GM12878 (cell line): ENCODE results near the gene ATAD3A. TPM values are rescaled to one million over a fixed set of nuclear protein-coding genes. Genes with fewer than 3 reads are reported as not detected.
A peak's percentile ranks its signal among the peaks of the same experiment; 100 is the strongest.

Experiments used
- ASH2L ChIP-seq: fragments of 300-600, 200-600 bp; sonication (generic); IDR thresholded peaks from 2 replicates; pipeline ENCODE4 v1.6.1; 2017; ENCODE audit warnings: low read depth, mild to moderate bottlenecking, borderline replicate concordance
- ATF3 ChIP-seq: IDR thresholded peaks from 2 replicates; pipeline ENCODE4 v1.6.1; 2011; ENCODE audit warnings: low read depth, mild to moderate bottlenecking, low read length, moderate library complexity, borderline replicate concordance; ENCODE audit errors: extremely low read depth
- CHD4 ChIP-seq: fragments of 200-600 bp; sonication (generic); IDR thresholded peaks from 2 replicates; pipeline ENCODE4 v1.6.1; 2016; ENCODE audit warnings: mild to moderate bottlenecking
- ELK1 ChIP-seq: IDR thresholded peaks from 2 replicates; pipeline ENCODE4 v1.6.1; 2012; ENCODE audit warnings: low read depth, low read length, improper control_type of control experiment
- FOXM1 ChIP-seq: IDR thresholded peaks from 2 replicates; pipeline ENCODE4 v1.6.1; 2012; ENCODE audit warnings: low read depth, mild to moderate bottlenecking, inconsistent platforms, low read length, moderate library complexity
- HDAC6 ChIP-seq: fragments of 200-600 bp; sonication (generic); IDR thresholded peaks from one replicate; pipeline ENCODE4 v1.8.0; 2017; ENCODE audit warnings: antibody characterized with exemption; ENCODE audit not compliant: unreplicated experiment
- KLF5 ChIP-seq: fragments of 450-650 bp; IDR thresholded peaks from 2 replicates; pipeline ENCODE4 v1.6.1; 2014; ENCODE audit warnings: mild to moderate bottlenecking; ENCODE audit not compliant: partially characterized antibody
- LARP7 ChIP-seq: fragments of 450-650 bp; IDR thresholded peaks from 2 replicates; pipeline ENCODE4 v1.6.1; 2017; ENCODE audit warnings: mild to moderate bottlenecking
- MAX ChIP-seq: IDR thresholded peaks from 2 replicates; pipeline ENCODE4 v1.6.1; 2012; ENCODE audit warnings: low read depth, low read length, improper control_type of control experiment
- MEF2A ChIP-seq: IDR thresholded peaks from 2 replicates; pipeline ENCODE4 v1.6.1; 2011; ENCODE audit warnings: low read depth, mild to moderate bottlenecking, low read length, moderate library complexity; ENCODE audit not compliant: insufficient read depth
- MXI1 ChIP-seq: fragments of 150-350 bp; IDR thresholded peaks from 2 replicates; pipeline ENCODE4 v1.6.1; 2011; ENCODE audit warnings: low read depth, mild to moderate bottlenecking, inconsistent platforms, low read length, improper control_type of control experiment
- NKRF ChIP-seq: fragments of 450-650 bp; conservative IDR thresholded peaks from 2 replicates; pipeline ENCODE4 v1.6.1; 2017; ENCODE audit warnings: mild to moderate bottlenecking, moderate library complexity
- NR2C1 ChIP-seq: fragments of 450-650 bp; IDR thresholded peaks from 2 replicates; pipeline ENCODE4 v1.6.1; 2017; ENCODE audit warnings: antibody characterized with exemption, mild to moderate bottlenecking, moderate library complexity
- POLR2AphosphoS5 ChIP-seq: IDR thresholded peaks from 2 replicates; pipeline ENCODE4 v1.6.1; 2011; ENCODE audit warnings: mild to moderate bottlenecking, low read length, inconsistent platforms
- REST ChIP-seq: IDR thresholded peaks from 2 replicates; pipeline ENCODE4 v1.6.1; 2012; ENCODE audit warnings: mild to moderate bottlenecking, low read depth, low read length
- SIN3A ChIP-seq: IDR thresholded peaks from 2 replicates; pipeline ENCODE4 v1.6.1; 2012; ENCODE audit warnings: low read depth, low read length, improper control_type of control experiment
- SREBF1 ChIP-seq: IDR thresholded peaks from 2 replicates; pipeline ENCODE4 v1.6.1; 2012; ENCODE audit warnings: mild to moderate bottlenecking, low read length
- STAT1 ChIP-seq: fragments of 450-650 bp; conservative IDR thresholded peaks from 2 replicates; pipeline ENCODE4 v1.6.1; 2014; ENCODE audit warnings: antibody characterized with exemption, mild to moderate bottlenecking
- SUPT20H ChIP-seq: IDR thresholded peaks from 2 replicates; pipeline ENCODE4 v1.6.1; 2011; ENCODE audit warnings: low read depth, mild to moderate bottlenecking, low read length, moderate library complexity, borderline replicate concordance; ENCODE audit not compliant: control insufficient read depth
- USF1 ChIP-seq: IDR thresholded peaks from 2 replicates; pipeline ENCODE4 v1.6.1; 2011; ENCODE audit warnings: borderline replicate concordance, low read depth, mild to moderate bottlenecking, moderate library complexity, mixed read lengths, low read length; ENCODE audit not compliant: insufficient read depth; ENCODE audit errors: extremely low read length
- WRNIP1 ChIP-seq: IDR thresholded peaks from 2 replicates; pipeline ENCODE4 v1.6.1; 2011; ENCODE audit warnings: low read depth, low read length, improper control_type of control experiment, borderline replicate concordance
- polyA plus RNA-seq, 11 experiments: library from polyadenylated mRNA; depleted of rRNA in 4 of 11; unstranded in 6 of 11; stranded (reverse) in 5 of 11; fragments of >200 nt; fragmentation: Nextera tagmentation in 4 of 11; fragmentation: Illumina TruSeq in 1 of 11; extraction: Ambion mirVana in 4 of 11; extraction: Trizol in 1 of 11; gene quantifications; 1 replicate in 1 of 11; 2 replicates in 10 of 11; pipeline versions ENCODE4 v1.2.1 to v1.2.3, GENCODE V29; 2011 to 2016; ENCODE audit warnings: inconsistent platforms in 2 of 11, missing spikeins in 2 of 11, low read depth in 1 of 11
- total RNA-seq, 4 experiments: library from RNA; depleted of rRNA in 3 of 4; stranded (reverse); fragments of >200 nt in 3 of 4; fragmentation: Illumina TruSeq in 1 of 4; extraction: Trizol in 1 of 4; gene quantifications; 2 replicates each; pipeline versions ENCODE4 v1.2.1 to v1.2.3, GENCODE V29; 2013 to 2021

Gene ATAD3A
- total and polyA plus RNA-seq, 10 of the 15 experiments (the other 5 are each of a cell fraction or from before 2014, with no cell fraction given), result 0.05 to 93.5 (median 38.9) TPM

- no peak for TF ChIP-seq USF1
- TF ChIP-seq HDAC6, result no peak
- TF ChIP-seq LARP7, result peak; percentile 92
- peak; percentile 96 for TF ChIP-seq ATF3
- no peak for TF ChIP-seq MEF2A
- no peak for TF ChIP-seq WRNIP1
- no peak; the same call in 1 of the 2 replicates for TF ChIP-seq SUPT20H
- no peak for TF ChIP-seq FOXM1
- TF ChIP-seq MAX, result peak; percentile 58; the same call in 1 of the 2 replicates
- TF ChIP-seq ELK1, result peak; percentile 79
- TF ChIP-seq REST, result 0 out of 2 replicates have a peak, but pooled peaks have one; percentile 26
- peak; percentile 80 for TF ChIP-seq STAT1
- TF ChIP-seq SIN3A, result peak; percentile 87
- TF ChIP-seq CHD4, result no peak
- TF ChIP-seq ASH2L, result peak; percentile 84; the same call in 1 of the 2 replicates
- TF ChIP-seq KLF5, result peak; percentile 38
- TF ChIP-seq NKRF, result peak; percentile 59; the same call in 1 of the 2 replicates
- TF ChIP-seq POLR2AphosphoS5, result peak; percentile 96
- TF ChIP-seq MXI1, result peak; percentile 69
- no peak for TF ChIP-seq SREBF1
- peak; percentile 68 for TF ChIP-seq NR2C1
Observed at GRCh38 chr1:1574721-1575537, 63.0 kb downstream of the ATAD3A start, which contains the start of gene SSU72 (continued).
